ENCODE measurements around the gene ZNF787. TPM values are rescaled to one million over a fixed set of nuclear protein-coding genes. Genes with fewer than 3 reads are reported as not detected.

The ZNF787 gene
- polyA plus RNA-seq, 2 of the 4 experiments (the other 2 are of a cell fraction), result 12.5 to 35.1 TPM

DNA sequence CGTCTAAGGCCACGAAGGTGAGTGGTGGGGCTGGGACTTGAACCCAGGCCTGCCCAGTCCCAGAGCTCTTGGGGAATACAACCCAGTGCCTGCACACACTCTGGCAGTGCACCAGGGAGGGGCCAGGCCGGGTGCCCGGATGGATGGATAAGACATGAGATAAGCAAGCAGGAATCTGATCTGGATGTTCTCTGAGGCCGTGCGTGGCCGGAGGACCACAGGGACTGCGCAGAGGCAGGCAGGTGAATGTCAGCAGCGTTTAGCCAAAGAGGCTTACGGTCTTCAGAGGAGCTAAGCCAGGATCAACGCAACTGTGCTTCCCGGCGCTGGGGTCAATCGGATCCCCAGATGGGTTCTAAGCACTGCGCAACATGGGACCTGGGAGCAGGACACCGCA, 1.5 kb downstream of the ZNF787 start (continued):
- no peak for TF ChIP-seq BHLHE40 (IDR thresholded peaks at IDR 0.05; ENCODE audit: low read depth, low read length)
- no peak for TF ChIP-seq RCOR1 (IDR thresholded peaks at IDR 0.05; ENCODE audit: low read depth, low read length)
- TF ChIP-seq ZSCAN20 (CRISPR knock-in tag; IDR thresholded peaks at IDR 0.05), result no peak
- TF ChIP-seq FOSB (CRISPR knock-in tag; IDR thresholded peaks at IDR 0.05), result no peak
- no peak for TF ChIP-seq MYC (IDR thresholded peaks at IDR 0.05; ENCODE audit: borderline replicate concordance, low read length)
- TF ChIP-seq CBX2 (IDR thresholded peaks at IDR 0.05; ENCODE audit: borderline replicate concordance, low read depth), result no peak
- no peak for TF ChIP-seq HOXB5 (CRISPR knock-in tag; IDR thresholded peaks at IDR 0.05)
- TF ChIP-seq MAZ (IDR thresholded peaks at IDR 0.05; ENCODE audit: borderline replicate concordance, low read depth, low read length), result no peak
- TF ChIP-seq HEYL (CRISPR knock-in tag; IDR thresholded peaks at IDR 0.05), result no peak

DNA sequence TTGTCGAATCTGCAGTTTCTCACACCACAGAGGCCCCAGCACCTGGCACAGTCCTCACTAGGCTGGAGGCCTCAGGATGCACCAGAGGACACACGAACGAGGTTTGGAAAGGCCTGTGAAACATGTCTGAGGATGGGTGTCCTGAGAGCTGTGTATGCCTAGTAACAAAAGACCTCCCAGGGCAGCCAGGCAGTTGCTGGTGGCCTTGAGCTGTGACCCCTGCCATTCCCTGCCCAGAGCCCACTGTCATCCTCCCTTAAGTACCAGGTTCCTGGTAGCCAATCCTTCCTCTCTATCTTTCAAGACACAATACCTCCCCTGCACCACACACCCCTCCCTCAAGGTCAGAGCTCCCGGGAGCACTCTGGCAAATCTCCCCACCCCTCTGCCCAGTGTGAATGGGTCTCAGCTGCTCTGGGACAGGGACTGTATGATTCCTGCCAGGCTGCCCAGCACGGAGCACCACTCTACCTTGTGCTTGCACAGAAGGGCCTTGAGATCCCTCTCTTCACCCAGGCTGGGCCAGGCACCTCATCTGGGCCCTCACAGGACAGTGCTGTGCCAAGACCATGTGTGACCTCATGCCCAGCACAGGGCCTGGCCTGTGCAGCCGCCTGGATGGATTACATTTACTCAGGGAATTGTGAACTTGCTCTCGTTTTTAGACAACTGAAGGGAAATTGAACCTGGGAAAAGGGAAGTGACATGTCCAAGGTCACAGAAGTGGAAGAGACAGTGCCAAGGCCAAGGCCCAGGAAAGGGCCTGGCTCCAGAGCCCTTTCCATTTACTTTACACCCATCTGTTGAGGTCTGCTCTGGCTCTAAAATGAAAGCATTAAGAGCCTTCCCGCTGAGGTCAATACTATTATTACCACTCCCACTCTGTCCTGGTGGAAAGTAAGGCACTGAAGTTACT, 2.2 kb downstream of the ZNF787 start:
- peak overlapping the region; percentile 93 to 95 for H3K27ac ChIP-seq
- peak overlapping the region; percentile 88 for H3K4me3 ChIP-seq
- no peak for DNase-seq (ENCODE audit: low read depth in 1 of 2, low spot score in 1 of 2)
- TF ChIP-seq PHF8 (IDR thresholded peaks at IDR 0.05; ENCODE audit: borderline replicate concordance, low read depth), result no peak
- TF ChIP-seq HEYL (CRISPR knock-in tag; IDR thresholded peaks at IDR 0.05), result no peak
- TF ChIP-seq MAZ (IDR thresholded peaks at IDR 0.05; ENCODE audit: borderline replicate concordance, low read depth, low read length), result no peak
- no peak for TF ChIP-seq NR3C1 (IDR thresholded peaks at IDR 0.05)
- no peak for TF ChIP-seq EP300 (IDR thresholded peaks at IDR 0.05)
- no peak for TF ChIP-seq SREBF2 (IDR thresholded peaks at IDR 0.05)
- no peak for TF ChIP-seq BHLHE40 (IDR thresholded peaks at IDR 0.05; ENCODE audit: low read depth, low read length)
- no peak for TF ChIP-seq SMC3 (IDR thresholded peaks at IDR 0.05)
- WGBS (ENCODE audit: missing lambda C conversion rate), result 67% methylated on average over 7 of the region's 8 CpGs
- no peak for ATAC-seq
- peak overlapping the region; percentile 90 for H3K4me2 ChIP-seq
- H3K4me1 ChIP-seq, result peaks cover 19% of the 10 kb centered on the region
- no peak for FAIRE-seq
- H3K9me3 ChIP-seq, result no peaks in the 10 kb centered on the region
- ChIA-PET POLR2A (no interaction called here), CTCF (no interaction called here)

DNA sequence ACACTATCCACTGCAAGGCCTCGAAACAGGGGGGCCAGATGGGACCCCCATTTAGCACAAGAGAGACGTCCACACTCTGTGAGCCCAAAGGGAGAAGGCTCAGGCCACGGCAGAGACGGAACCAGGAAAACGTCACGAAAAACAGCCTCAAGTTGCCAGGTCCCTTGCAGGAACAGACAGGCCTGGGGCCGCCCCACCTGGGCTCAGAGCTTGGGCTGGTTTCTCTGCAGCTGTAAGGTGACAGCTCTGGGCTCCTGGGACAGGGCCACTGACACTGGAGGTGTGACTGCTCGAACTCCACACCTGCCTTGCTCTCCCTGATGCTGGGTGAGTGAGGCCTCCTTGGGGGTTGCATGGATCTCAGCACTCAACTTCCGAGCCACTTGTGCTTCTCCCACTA, 3.2 kb downstream of the ZNF787 start:
- no peak overlapping the region for H3K27ac ChIP-seq
- no peak for ATAC-seq

DNA sequence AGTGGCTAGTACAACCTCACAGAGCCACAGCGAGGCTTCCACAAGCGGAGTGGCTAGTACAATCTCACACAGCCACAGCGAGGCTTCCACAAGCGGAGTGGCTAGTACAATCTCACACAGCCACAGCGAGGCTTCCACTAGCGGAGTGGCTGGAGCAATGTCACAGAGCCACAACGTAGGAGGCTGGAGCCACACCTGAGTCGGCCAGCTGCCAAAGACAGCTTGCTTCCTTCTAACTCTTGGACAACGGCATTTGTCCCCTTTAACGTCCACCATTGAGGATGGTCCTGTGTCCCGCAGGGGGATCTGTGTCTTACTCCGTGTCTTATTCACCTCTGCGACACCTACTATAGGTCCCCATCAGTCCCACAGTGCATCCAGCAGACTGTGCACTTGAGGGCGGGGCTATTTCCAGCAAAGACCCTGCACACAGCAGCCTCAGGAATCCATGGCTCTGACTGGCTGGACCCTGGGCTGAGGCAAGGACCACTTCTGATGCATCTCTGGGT, 3.7 kb downstream of the ZNF787 start:
- H3K4me1 ChIP-seq, result peaks cover 19% of the 10 kb centered on the region
- POLR2A ChIA-PET, result no interaction called here

More for the DNA sequence above, 3.2 kb downstream of the ZNF787 start:
- Histone ChIP-seq H3K4me1 (peaks cover 19% of the 10 kb centered on the region), H3K4me3 (no peak overlapping the region), H3K4me2 (no peak overlapping the region), H3K9me3 (no peaks in the 10 kb centered on the region)
- ChIA-PET POLR2A (no interaction called here), CTCF (no interaction called here)
- TF ChIP-seq RAD21 (conservative IDR thresholded peaks at IDR 0.05 in 1 of 2, IDR thresholded peaks at IDR 0.05 in 1 of 2), result no peak
- no peak for TF ChIP-seq ZC3H11A (IDR thresholded peaks at IDR 0.05)
- no peak for TF ChIP-seq NR3C1 (IDR thresholded peaks at IDR 0.05)
- DNase-seq (ENCODE audit: low read depth in 1 of 2, low spot score in 1 of 2), result no peak
- WGBS (ENCODE audit: missing lambda C conversion rate), result 78% methylated on average over 9 of the region's 9 CpGs
- FAIRE-seq, result no peak

More for the DNA sequence above, 3.7 kb downstream of the ZNF787 start:
- FAIRE-seq (no peak), DNase-seq (ENCODE audit: low read depth in 1 of 2, low spot score in 1 of 2) (no peak), ATAC-seq (no peak)
- no peak overlapping the region for H3K4me2 ChIP-seq
- no peak overlapping the region for H3K27ac ChIP-seq
- no peak for TF ChIP-seq NPAS2 (CRISPR knock-in tag; IDR thresholded peaks at IDR 0.05; ENCODE audit: borderline replicate concordance)
- no peak for TF ChIP-seq RAD21 (conservative IDR thresholded peaks at IDR 0.05 in 1 of 2, IDR thresholded peaks at IDR 0.05 in 1 of 2)
- TF ChIP-seq, protein P1, sequence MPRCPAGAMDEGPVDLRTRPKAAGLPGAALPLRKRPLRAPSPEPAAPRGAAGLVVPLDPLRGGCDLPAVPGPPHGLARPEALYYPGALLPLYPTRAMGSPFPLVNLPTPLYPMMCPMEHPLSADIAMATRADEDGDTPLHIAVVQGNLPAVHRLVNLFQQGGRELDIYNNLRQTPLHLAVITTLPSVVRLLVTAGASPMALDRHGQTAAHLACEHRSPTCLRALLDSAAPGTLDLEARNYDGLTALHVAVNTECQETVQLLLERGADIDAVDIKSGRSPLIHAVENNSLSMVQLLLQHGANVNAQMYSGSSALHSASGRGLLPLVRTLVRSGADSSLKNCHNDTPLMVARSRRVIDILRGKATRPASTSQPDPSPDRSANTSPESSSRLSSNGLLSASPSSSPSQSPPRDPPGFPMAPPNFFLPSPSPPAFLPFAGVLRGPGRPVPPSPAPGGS (IDR thresholded peaks at IDR 0.05), result no peak
- TF ChIP-seq MAFK (IDR thresholded peaks at IDR 0.05; ENCODE audit: partially characterized antibody), result no peak
- no peak for TF ChIP-seq CEBPB (IDR thresholded peaks at IDR 0.05)
- no peak for TF ChIP-seq PHF8 (IDR thresholded peaks at IDR 0.05; ENCODE audit: borderline replicate concordance, low read depth)
- TF ChIP-seq ZFP36 (IDR thresholded peaks at IDR 0.05; ENCODE audit: borderline replicate concordance, partially characterized antibody), result no peak
- TF ChIP-seq, protein P2, sequence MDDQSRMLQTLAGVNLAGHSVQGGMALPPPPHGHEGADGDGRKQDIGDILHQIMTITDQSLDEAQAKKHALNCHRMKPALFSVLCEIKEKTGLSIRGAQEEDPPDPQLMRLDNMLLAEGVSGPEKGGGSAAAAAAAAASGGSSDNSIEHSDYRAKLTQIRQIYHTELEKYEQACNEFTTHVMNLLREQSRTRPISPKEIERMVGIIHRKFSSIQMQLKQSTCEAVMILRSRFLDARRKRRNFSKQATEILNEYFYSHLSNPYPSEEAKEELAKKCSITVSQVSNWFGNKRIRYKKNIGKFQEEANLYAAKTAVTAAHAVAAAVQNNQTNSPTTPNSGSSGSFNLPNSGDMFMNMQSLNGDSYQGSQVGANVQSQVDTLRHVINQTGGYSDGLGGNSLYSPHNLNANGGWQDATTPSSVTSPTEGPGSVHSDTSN (IDR thresholded peaks at IDR 0.05), result no peak
- TF ChIP-seq, protein P3, sequence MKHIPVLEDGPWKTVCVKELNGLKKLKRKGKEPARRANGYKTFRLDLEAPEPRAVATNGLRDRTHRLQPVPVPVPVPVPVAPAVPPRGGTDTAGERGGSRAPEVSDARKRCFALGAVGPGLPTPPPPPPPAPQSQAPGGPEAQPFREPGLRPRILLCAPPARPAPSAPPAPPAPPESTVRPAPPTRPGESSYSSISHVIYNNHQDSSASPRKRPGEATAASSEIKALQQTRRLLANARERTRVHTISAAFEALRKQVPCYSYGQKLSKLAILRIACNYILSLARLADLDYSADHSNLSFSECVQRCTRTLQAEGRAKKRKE (CRISPR knock-in tag; IDR thresholded peaks at IDR 0.05; ENCODE audit: low read depth), result no peak
- TF ChIP-seq, protein P4, sequence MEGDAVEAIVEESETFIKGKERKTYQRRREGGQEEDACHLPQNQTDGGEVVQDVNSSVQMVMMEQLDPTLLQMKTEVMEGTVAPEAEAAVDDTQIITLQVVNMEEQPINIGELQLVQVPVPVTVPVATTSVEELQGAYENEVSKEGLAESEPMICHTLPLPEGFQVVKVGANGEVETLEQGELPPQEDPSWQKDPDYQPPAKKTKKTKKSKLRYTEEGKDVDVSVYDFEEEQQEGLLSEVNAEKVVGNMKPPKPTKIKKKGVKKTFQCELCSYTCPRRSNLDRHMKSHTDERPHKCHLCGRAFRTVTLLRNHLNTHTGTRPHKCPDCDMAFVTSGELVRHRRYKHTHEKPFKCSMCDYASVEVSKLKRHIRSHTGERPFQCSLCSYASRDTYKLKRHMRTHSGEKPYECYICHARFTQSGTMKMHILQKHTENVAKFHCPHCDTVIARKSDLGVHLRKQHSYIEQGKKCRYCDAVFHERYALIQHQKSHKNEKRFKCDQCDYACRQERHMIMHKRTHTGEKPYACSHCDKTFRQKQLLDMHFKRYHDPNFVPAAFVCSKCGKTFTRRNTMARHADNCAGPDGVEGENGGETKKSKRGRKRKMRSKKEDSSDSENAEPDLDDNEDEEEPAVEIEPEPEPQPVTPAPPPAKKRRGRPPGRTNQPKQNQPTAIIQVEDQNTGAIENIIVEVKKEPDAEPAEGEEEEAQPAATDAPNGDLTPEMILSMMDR (IDR thresholded peaks at IDR 0.05), result no peak
- no peak for TF ChIP-seq EHF (CRISPR knock-in tag; IDR thresholded peaks at IDR 0.05)
- CTCF ChIA-PET, result no interaction called here
- H3K4me3 ChIP-seq, result no peak overlapping the region
- 94% methylated on average over 14 of the region's 14 CpGs for WGBS (ENCODE audit: missing lambda C conversion rate)
- H3K9me3 ChIP-seq, result no peaks in the 10 kb centered on the region

Data from A549 (cell line).